ENCODE data around the gene MRPL32. TPM values are rescaled to one million over a fixed set of nuclear protein-coding genes. Genes with fewer than 3 reads are reported as not detected.
A peak's percentile ranks its signal among the peaks of the same experiment; 100 is the strongest.

MRPL32 gene
- total and polyA plus RNA-seq, 2 of the 13 experiments (the other 11 are each of a cell fraction or from before 2014, with no cell fraction given): 39.0 to 81.2 TPM

DNA sequence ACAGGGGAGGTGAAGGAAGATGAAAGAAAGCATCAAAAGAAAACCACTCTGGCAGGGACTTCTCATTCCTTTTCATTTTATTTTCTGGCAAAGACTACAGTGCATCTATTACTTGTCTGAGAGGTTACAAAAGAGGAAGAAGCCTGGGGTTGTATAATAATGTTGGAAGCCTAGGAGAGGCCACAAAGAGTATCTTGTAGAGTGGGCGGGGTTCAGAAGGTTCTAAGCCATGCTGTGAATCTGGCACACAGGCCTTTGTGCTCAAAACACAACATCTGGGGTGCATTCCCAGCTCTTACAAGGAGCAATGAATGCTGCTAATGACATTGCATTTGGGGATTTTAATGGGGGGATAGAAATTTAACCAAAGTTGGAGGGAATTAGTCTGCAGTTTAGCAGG, 49.4 kb downstream of the MRPL32 start:
- FAIRE-seq: no peak
- 53% methylated on average over 1 of the region's 1 CpG for WGBS (ENCODE audit: low lambda C conversion rate)
- ChIA-PET CTCF (ENCODE audit: low intra/inter-chr PET ratio, low total read pairs) (no interaction called here), POLR2A (no interaction called here)
- peaks cover 22% of the 10 kb centered on the region for H3K4me1 ChIP-seq (ENCODE audit: insufficient read depth, low read length)
- in situ Hi-C loops (cut with HindIII; ENCODE audit: extremely low pct_ligation_motif_present, low pct_unique_long_range_greater_than_20kb) (no loop called here), intact Hi-C loops (cut with micrococcal nuclease; ENCODE audit: unreplicated experiment) (no loop called here)
- TF ChIP-seq PLRG1 (conservative IDR thresholded peaks at IDR 0.05) (no peak), YEATS2 (CRISPR knock-in tag; IDR thresholded peaks at IDR 0.05; ENCODE audit: borderline replicate concordance) (no peak)
- TF ChIP-seq, protein P1, sequence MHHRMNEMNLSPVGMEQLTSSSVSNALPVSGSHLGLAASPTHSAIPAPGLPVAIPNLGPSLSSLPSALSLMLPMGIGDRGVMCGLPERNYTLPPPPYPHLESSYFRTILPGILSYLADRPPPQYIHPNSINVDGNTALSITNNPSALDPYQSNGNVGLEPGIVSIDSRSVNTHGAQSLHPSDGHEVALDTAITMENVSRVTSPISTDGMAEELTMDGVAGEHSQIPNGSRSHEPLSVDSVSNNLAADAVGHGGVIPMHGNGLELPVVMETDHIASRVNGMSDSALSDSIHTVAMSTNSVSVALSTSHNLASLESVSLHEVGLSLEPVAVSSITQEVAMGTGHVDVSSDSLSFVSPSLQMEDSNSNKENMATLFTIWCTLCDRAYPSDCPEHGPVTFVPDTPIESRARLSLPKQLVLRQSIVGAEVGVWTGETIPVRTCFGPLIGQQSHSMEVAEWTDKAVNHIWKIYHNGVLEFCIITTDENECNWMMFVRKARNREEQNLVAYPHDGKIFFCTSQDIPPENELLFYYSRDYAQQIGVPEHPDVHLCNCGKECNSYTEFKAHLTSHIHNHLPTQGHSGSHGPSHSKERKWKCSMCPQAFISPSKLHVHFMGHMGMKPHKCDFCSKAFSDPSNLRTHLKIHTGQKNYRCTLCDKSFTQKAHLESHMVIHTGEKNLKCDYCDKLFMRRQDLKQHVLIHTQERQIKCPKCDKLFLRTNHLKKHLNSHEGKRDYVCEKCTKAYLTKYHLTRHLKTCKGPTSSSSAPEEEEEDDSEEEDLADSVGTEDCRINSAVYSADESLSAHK (CRISPR knock-in tag; IDR thresholded peaks at IDR 0.05; ENCODE audit: borderline replicate concordance): no peak
- no peak overlapping the region for H3K9ac ChIP-seq (ENCODE audit: insufficient read depth, low read depth, low read length)
- DNase-seq (ENCODE audit: low spot score): no peak
- no peak overlapping the region for H3K4me2 ChIP-seq (ENCODE audit: low read depth, low read length)
- no peaks in the 10 kb centered on the region for H4K20me1 ChIP-seq (ENCODE audit: insufficient read depth, low read length)
- no peaks in the 10 kb centered on the region for H3K27me3 ChIP-seq (ENCODE audit: control insufficient read depth in 1 of 2, insufficient read depth in 2 of 2, low read length in 2 of 2)
- no peak overlapping the region for H2AFZ ChIP-seq (ENCODE audit: low read length)
- no peak overlapping the region for H3K27ac ChIP-seq (ENCODE audit: extremely low read length, insufficient read depth, low read length)
- no peaks in the 10 kb centered on the region for H3K79me2 ChIP-seq (ENCODE audit: insufficient read depth, low read length)
- H3K9me3 ChIP-seq (ENCODE audit: low read length): peaks cover 5% of the 10 kb centered on the region; the same call in 1 of the 2 replicates
- no peak for ATAC-seq
- H3K36me3 ChIP-seq (replicated peaks in 1 of 2; ENCODE audit: control insufficient read depth in 1 of 2, insufficient read depth in 2 of 2, low read length in 2 of 2): no peaks in the 10 kb centered on the region
- BruUV-seq (replicated peaks): no TSS peak
- no peak overlapping the region for H3K4me3 ChIP-seq (replicated peaks in 1 of 3; ENCODE audit: insufficient read depth in 1 of 3, low read depth in 2 of 3, low read length in 3 of 3)

DNA sequence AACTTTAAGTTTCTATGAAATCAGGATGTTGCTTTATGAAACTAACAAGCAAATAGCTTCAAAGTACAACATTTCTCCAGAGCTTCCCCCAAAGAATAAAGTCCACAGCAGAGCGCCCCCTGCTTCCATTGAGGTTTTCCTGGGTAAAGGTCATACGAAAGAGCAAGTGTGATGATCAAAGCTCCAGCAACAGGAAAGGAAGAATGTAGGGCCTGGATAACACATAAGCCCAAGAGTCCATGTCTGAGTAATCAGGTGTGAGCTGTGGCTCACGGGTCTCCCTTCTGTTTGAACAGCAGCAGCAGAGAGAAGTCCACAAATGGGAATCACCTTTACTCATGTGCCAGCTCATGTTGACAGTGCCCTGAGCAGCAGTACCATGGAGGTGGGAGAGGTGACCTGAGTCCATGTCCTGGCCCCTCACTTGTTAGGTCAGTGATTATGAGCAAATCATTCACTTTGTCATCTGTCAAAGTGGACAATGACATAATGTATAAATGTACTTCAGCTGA, 50.5 kb downstream of the MRPL32 start:
- Histone ChIP-seq H3K36me3 (replicated peaks in 1 of 2; ENCODE audit: control insufficient read depth in 1 of 2, insufficient read depth in 2 of 2, low read length in 2 of 2) (no peaks in the 10 kb centered on the region), H4K20me1 (ENCODE audit: insufficient read depth, low read length) (no peaks in the 10 kb centered on the region), H3K79me2 (ENCODE audit: insufficient read depth, low read length) (no peaks in the 10 kb centered on the region), H3K27me3 (ENCODE audit: control insufficient read depth in 1 of 2, insufficient read depth in 2 of 2, low read length in 2 of 2) (no peaks in the 10 kb centered on the region), H3K9me3 (ENCODE audit: low read length) (peaks cover 5% of the 10 kb centered on the region; the same call in 1 of the 2 replicates), H3K4me1 (ENCODE audit: insufficient read depth, low read length) (peaks cover 22% of the 10 kb centered on the region), H3K4me3 (replicated peaks in 1 of 3; ENCODE audit: insufficient read depth in 1 of 3, low read depth in 2 of 3, low read length in 3 of 3) (no peak overlapping the region), H3K27ac (ENCODE audit: extremely low read length, insufficient read depth, low read length) (peak overlapping the region; percentile 63), H3K9ac (ENCODE audit: insufficient read depth, low read depth, low read length) (no peak overlapping the region), H3K4me2 (ENCODE audit: low read depth, low read length) (no peak overlapping the region), H2AFZ (ENCODE audit: low read length) (no peak overlapping the region)
- BruUV-seq (replicated peaks): no TSS peak
- ChIA-PET CTCF (ENCODE audit: low intra/inter-chr PET ratio, low total read pairs) (no interaction called here), POLR2A (interaction anchor here (1.2 kb wide), 1 partner anchor 50 kb away, joined by 4 read pairs; the partner anchor contains the start of genes MRPL32 and PSMA2)
- DNase-seq (ENCODE audit: low spot score) (peak; percentile 87), ATAC-seq (peak; percentile 100), FAIRE-seq (peak; percentile 52)
- intact Hi-C loops (cut with micrococcal nuclease; ENCODE audit: unreplicated experiment): no loop called here
- WGBS (ENCODE audit: low lambda C conversion rate): 0% methylated on average over 3 of the region's 3 CpGs
- in situ Hi-C loops (cut with HindIII; ENCODE audit: extremely low pct_ligation_motif_present, low pct_unique_long_range_greater_than_20kb): no loop called here
- TF ChIP-seq ZNF484 (CRISPR knock-in tag; IDR thresholded peaks at IDR 0.05; ENCODE audit: borderline replicate concordance, low read depth): no peak
- TF ChIP-seq KLF13 (CRISPR knock-in tag; IDR thresholded peaks at IDR 0.05): no peak
- TF ChIP-seq, protein P2, sequence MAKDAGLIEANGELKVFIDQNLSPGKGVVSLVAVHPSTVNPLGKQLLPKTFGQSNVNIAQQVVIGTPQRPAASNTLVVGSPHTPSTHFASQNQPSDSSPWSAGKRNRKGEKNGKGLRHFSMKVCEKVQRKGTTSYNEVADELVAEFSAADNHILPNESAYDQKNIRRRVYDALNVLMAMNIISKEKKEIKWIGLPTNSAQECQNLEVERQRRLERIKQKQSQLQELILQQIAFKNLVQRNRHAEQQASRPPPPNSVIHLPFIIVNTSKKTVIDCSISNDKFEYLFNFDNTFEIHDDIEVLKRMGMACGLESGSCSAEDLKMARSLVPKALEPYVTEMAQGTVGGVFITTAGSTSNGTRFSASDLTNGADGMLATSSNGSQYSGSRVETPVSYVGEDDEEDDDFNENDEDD (CRISPR knock-in tag; IDR thresholded peaks at IDR 0.05; ENCODE audit: borderline replicate concordance): no peak
- peak; percentile 76 for TF ChIP-seq NR2F6 (IDR thresholded peaks at IDR 0.05)
- TF ChIP-seq NR2F6 (CRISPR knock-in tag; IDR thresholded peaks at IDR 0.05): peak; percentile 75
- TF ChIP-seq HOXA9 (CRISPR knock-in tag; IDR thresholded peaks at IDR 0.05; ENCODE audit: borderline replicate concordance): no peak
- TF ChIP-seq, protein P3, sequence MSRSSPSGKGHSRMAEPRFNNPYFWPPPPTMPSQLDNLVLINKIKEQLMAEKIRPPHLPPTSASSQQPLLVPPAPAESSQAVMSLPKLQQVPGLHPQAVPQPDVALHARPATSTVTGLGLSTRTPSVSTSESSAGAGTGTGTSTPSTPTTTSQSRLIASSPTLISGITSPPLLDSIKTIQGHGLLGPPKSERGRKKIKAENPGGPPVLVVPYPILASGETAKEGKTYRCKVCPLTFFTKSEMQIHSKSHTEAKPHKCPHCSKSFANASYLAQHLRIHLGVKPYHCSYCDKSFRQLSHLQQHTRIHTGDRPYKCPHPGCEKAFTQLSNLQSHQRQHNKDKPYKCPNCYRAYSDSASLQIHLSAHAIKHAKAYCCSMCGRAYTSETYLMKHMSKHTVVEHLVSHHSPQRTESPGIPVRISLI (CRISPR knock-in tag; IDR thresholded peaks at IDR 0.05; ENCODE audit: borderline replicate concordance): no peak
- no peak for TF ChIP-seq ARNTL (CRISPR knock-in tag; IDR thresholded peaks at IDR 0.05)
- no peak for TF ChIP-seq DNMT3B (CRISPR knock-in tag; conservative IDR thresholded peaks at IDR 0.05)
